DND-41 (cell line): Measurements from ENCODE around the gene SDHA.
"Not testable (repeated sequence)": the region's sequence is repeated elsewhere in the genome, so short reads cannot be mapped to it uniquely, and the experiment has no call there.

Experiments used
- ATAC-seq: fragments of 200-7000 bp; cut with Tn5 transposase; 3 replicates; pipeline ENCODE4 v1.9.1; 2021; ENCODE audit warnings: low read depth; ENCODE audit not compliant: insufficient read depth
- DNase-seq: peaks from one replicate; pipeline ENCODE4 v3.0.0-alpha.2; 2020
- H2AFZ ChIP-seq: 2 replicates; pipeline ENCODE4 v1.6.0; 2012; ENCODE audit warnings: low read depth, low read length
- H3K27ac ChIP-seq: 2 replicates; pipeline ENCODE4 v1.5.1; 2012; ENCODE audit warnings: low read length, inconsistent platforms
- H3K27me3 ChIP-seq: fragments of 200-600 bp; sonication (generic); 2 replicates; pipeline ENCODE4 v1.6.0; 2012; ENCODE audit warnings: low read length, mild to moderate bottlenecking, inconsistent platforms; ENCODE audit not compliant: insufficient read depth, poor library complexity
- H3K36me3 ChIP-seq: 2 replicates; pipeline ENCODE4 v1.5.1; 2012; ENCODE audit warnings: low read length, inconsistent platforms; ENCODE audit not compliant: insufficient read depth
- H3K4me1 ChIP-seq: 2 replicates; pipeline ENCODE4 v1.5.1; 2012; ENCODE audit warnings: mild to moderate bottlenecking, low read length; ENCODE audit not compliant: insufficient read depth
- H3K4me2 ChIP-seq: 2 replicates; pipeline ENCODE4 v1.6.0; 2012; ENCODE audit warnings: mild to moderate bottlenecking, moderate library complexity, low read length, inconsistent platforms; ENCODE audit not compliant: insufficient read depth
- H3K4me3 ChIP-seq, 2 experiments: fragments of 200-600 bp in 1 of 2; shearing (Covaris generic) in 1 of 2; 2 replicates each; pipeline ENCODE4 v1.5.1; 2012 to 2016; ENCODE audit warnings: inconsistent platforms in 2 of 2, low read length in 2 of 2, mild to moderate bottlenecking in 2 of 2, low read depth in 1 of 2, moderate library complexity in 1 of 2
- H3K79me2 ChIP-seq: 2 replicates; pipeline ENCODE4 v1.6.0; 2012; ENCODE audit warnings: low read length, inconsistent platforms; ENCODE audit not compliant: insufficient read depth
- H3K9ac ChIP-seq: 2 replicates; pipeline ENCODE4 v1.6.0; 2012; ENCODE audit warnings: low read depth, mild to moderate bottlenecking, inconsistent platforms, low read length, moderate library complexity
- H3K9me3 ChIP-seq: 2 replicates; pipeline ENCODE4 v1.5.1; 2012; ENCODE audit warnings: low read length, moderate library complexity, mild to moderate bottlenecking, inconsistent platforms; ENCODE audit not compliant: insufficient read depth, severe bottlenecking
- H4K20me1 ChIP-seq: 2 replicates; pipeline ENCODE4 v1.6.0; 2012; ENCODE audit warnings: low read length; ENCODE audit not compliant: insufficient read depth
- EZH2 ChIP-seq: IDR thresholded peaks from 3 replicates; pipeline ENCODE4 v1.6.1; 2012; ENCODE audit warnings: borderline replicate concordance, low read depth, mild to moderate bottlenecking, moderate library complexity, low read length, inconsistent platforms; ENCODE audit not compliant: severe bottlenecking
- TF ChIP-seq, protein P1 (sequence below): IDR thresholded peaks from 2 replicates; pipeline ENCODE4 v1.5.1; 2012; ENCODE audit warnings: borderline replicate concordance, low read length, moderate library complexity, mild to moderate bottlenecking; ENCODE audit not compliant: poor library complexity, severe bottlenecking; ENCODE audit errors: extremely low read depth

Gene SDHA

DNA sequence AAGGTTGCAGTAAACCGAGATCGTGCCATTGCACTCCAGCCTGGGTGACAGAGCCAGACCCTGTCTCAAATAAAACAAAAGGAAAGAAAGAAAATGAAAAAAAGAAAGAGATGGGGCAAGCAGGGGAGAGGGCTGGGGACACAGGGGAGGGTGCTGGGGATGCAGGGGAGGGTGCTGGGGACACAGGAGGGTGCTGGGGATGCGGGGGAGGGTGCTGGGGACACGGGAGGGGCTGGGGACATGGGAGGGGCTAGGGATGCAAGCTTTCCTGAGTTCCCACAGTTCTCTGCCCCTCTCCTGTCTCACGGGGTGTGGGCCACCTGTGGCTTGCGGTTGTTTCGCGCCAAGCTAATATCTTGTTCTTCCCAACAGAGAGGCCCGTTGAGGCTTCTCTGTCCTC, 60.5 kb downstream of the SDHA start:
- peaks cover 14% of the 10 kb centered on the region for H3K4me1 ChIP-seq
- H3K36me3 ChIP-seq = peaks cover 48% of the 10 kb centered on the region
- H3K79me2 ChIP-seq = peaks cover 94% of the 10 kb centered on the region
- no peak overlapping the region for H3K27ac ChIP-seq
- TF ChIP-seq, protein P1, sequence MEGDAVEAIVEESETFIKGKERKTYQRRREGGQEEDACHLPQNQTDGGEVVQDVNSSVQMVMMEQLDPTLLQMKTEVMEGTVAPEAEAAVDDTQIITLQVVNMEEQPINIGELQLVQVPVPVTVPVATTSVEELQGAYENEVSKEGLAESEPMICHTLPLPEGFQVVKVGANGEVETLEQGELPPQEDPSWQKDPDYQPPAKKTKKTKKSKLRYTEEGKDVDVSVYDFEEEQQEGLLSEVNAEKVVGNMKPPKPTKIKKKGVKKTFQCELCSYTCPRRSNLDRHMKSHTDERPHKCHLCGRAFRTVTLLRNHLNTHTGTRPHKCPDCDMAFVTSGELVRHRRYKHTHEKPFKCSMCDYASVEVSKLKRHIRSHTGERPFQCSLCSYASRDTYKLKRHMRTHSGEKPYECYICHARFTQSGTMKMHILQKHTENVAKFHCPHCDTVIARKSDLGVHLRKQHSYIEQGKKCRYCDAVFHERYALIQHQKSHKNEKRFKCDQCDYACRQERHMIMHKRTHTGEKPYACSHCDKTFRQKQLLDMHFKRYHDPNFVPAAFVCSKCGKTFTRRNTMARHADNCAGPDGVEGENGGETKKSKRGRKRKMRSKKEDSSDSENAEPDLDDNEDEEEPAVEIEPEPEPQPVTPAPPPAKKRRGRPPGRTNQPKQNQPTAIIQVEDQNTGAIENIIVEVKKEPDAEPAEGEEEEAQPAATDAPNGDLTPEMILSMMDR = no peak
- no peak for TF ChIP-seq EZH2
- H2AFZ ChIP-seq = no peak overlapping the region
- no peaks in the 10 kb centered on the region for H3K27me3 ChIP-seq
- no peaks in the 10 kb centered on the region for H3K9me3 ChIP-seq
- ATAC-seq (0 out of 3 replicates have a peak, but pooled peaks have one; percentile 24), DNase-seq (no peak)
- no peak overlapping the region for H3K4me2 ChIP-seq
- H4K20me1 ChIP-seq = peaks cover 47% of the 10 kb centered on the region
- H3K4me3 ChIP-seq = no peak overlapping the region
- no peak overlapping the region for H3K9ac ChIP-seq

DNA sequence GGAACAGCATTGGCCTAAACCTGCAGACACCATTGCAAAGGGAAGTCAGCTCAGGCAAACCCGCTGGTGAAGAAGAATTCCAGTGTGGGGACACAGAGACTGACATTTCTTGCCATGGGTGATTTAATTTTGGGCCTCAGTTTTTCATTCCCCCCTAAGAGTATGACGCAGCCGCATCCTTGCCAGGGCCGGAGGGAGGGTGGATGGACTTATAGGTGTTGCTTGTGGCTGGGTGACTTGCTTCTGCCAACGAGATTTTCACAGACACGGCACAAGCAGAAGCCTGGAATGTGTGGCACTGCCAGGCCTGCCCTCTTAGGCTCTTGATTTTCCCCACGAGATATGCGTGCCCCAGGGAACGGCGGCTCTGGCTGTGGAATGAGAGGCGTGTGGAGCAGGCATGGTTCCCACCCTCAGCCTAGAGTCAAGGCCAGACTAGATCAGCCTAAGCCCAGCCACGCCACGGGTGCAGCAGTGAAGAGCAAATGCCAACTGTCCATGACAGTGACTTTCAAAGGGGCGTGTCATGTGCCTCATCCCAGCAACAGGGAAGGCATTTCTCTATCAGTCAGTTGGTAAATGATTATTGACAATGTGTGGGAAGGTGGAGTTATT, 61.0 kb downstream of the SDHA start:
- H3K9me3 ChIP-seq, DNase-seq, H3K4me2 ChIP-seq, H3K9ac ChIP-seq, H3K27me3 ChIP-seq, H3K4me3 ChIP-seq, H3K4me1 ChIP-seq, H3K27ac ChIP-seq, ATAC-seq, H2AFZ ChIP-seq: not testable (repeated sequence)
- Histone ChIP-seq H3K36me3 (peaks cover 48% of the 10 kb centered on the region), H4K20me1 (peaks cover 47% of the 10 kb centered on the region), H3K79me2 (peaks cover 94% of the 10 kb centered on the region)

DNA sequence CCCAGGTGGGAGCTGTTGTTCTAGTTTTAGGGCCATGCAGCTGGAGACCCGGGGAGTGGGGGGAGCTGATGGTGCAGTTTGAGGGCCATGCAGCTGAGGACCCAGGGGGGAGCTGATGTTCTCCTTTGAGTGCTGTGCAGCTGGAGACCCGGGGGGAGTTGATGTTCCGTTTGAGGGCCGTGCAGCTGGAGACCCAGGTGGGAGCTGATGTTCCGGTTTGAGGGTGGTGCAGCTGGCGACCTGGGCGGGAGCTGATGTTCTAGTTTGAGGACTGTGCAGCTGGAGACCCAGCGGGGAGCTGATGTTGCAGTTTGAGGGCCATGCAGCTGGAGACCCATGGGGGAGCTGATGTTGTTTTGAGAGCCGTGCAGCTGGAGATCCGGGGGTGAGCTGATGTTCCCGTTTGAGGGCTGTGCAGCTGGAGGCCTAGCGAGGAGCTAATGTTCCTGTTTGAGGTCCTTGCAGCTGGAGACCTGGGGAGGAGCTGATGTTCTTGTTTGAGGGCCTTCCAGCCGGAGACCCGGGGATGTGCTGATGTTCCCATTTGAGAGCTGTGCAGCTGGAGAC, 68.0 kb downstream of the SDHA start:
- Histone ChIP-seq H3K9me3 (no peaks in the 10 kb centered on the region), H3K27me3 (no peaks in the 10 kb centered on the region), H3K27ac (no peak overlapping the region; the same call in 1 of the 2 replicates), H3K4me2 (no peak overlapping the region), H3K4me3 (no peak overlapping the region), H3K36me3 (peaks cover 60% of the 10 kb centered on the region), H3K9ac (no peak overlapping the region), H4K20me1 (peaks cover 54% of the 10 kb centered on the region), H3K4me1 (no peaks in the 10 kb centered on the region), H2AFZ (no peak overlapping the region), H3K79me2 (peaks cover 80% of the 10 kb centered on the region)
- ATAC-seq (no peak), DNase-seq (peak; percentile 21)
- TF ChIP-seq EZH2 = no peak
- TF ChIP-seq, protein P1 = no peak

DNA sequence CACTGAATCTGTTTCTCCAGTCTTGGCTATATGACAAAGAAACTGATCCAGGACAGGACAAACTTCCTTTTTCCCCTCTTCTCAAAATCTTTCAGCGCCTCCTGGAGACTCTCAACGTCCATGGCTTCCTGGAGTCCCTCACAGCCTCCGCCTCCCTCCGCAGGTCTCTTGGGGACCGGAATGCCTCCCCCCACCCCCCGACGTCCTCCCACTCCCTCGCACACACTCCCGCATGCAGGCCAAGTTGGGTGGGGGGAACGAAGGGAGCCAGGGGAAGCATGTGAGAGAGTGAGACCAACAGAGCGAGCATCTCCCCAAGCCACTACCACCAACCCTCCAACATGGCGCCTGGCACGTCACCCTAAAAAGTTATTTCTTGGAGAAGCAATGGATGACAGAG, 72.1 kb downstream of the SDHA start:
- not testable (repeated sequence) for H3K9ac ChIP-seq, H3K4me1 ChIP-seq, H3K4me3 ChIP-seq, ATAC-seq, H3K9me3 ChIP-seq, H3K4me2 ChIP-seq, H3K27me3 ChIP-seq, DNase-seq, H3K27ac ChIP-seq, H2AFZ ChIP-seq
- peaks cover 27% of the 10 kb centered on the region for H4K20me1 ChIP-seq
- peaks cover 42% of the 10 kb centered on the region for H3K36me3 ChIP-seq
- H3K79me2 ChIP-seq = peaks cover 63% of the 10 kb centered on the region

DNA sequence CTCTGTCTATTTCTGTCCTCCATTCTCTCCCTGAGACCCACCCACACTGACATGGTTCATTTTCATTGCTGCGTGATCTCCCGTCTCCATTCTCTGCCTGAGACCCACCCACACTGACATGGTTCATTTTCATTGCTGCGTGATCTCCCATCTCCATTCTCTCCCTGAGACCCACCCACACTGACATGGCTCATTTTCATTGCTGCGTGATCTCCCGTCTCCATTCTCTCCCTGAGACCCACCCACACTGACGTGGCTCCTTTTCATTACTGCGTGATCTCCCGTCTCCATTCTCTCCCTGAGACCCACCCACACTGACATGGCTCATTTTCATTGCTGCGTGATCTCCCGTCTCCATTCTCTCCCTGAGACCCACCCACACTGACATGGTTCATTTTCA, 73.2 kb downstream of the SDHA start:
- ATAC-seq, H3K4me3 ChIP-seq, H2AFZ ChIP-seq, H3K27me3 ChIP-seq, H3K9me3 ChIP-seq, H3K4me1 ChIP-seq, H3K9ac ChIP-seq, H3K27ac ChIP-seq, DNase-seq, H3K4me2 ChIP-seq: not testable (repeated sequence)
- H3K36me3 ChIP-seq = peaks cover 31% of the 10 kb centered on the region
- H3K79me2 ChIP-seq = peaks cover 54% of the 10 kb centered on the region
- H4K20me1 ChIP-seq = peaks cover 17% of the 10 kb centered on the region

DNA sequence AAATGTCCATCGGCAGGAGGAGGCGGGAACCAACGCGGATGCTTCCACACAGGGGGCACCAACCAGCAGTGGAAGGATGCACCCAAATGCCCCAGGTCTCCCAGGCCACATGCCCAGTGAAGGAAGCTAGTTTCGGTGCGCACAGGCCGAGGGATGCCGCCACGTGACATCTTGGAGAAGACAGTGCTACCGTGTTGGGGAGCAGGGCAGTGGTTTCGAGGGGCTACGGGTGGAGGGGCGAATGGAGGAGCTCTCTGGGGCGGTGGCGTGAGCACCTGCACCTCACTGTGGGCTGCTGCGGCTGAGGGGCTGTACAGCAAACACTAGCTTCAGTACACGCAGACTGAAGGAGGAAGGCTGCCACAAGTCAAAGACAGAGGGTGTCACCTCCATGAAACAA, 76.7 kb downstream of the SDHA start:
- H3K36me3 ChIP-seq = peaks cover 22% of the 10 kb centered on the region
- H3K4me2 ChIP-seq, H3K9ac ChIP-seq, H3K4me3 ChIP-seq, H3K27ac ChIP-seq, H2AFZ ChIP-seq, DNase-seq, ATAC-seq, H3K9me3 ChIP-seq, H3K27me3 ChIP-seq, H3K4me1 ChIP-seq: not testable (repeated sequence)
- peaks cover 52% of the 10 kb centered on the region for H3K79me2 ChIP-seq
- H4K20me1 ChIP-seq = peaks cover 19% of the 10 kb centered on the region
